ENCODE measurements around the gene BID.
"Not testable (repeated sequence)": the region's sequence is repeated elsewhere in the genome, so short reads cannot be mapped to it uniquely, and the experiment has no call there.

- TF ChIP-seq CTCF (IDR thresholded peaks at IDR 0.05; ENCODE audit: insufficient read depth, low read length); POLR2AphosphoS5 (IDR thresholded peaks at IDR 0.05; ENCODE audit: low read depth): not testable (repeated sequence)
- TF ChIP-seq, protein P1, sequence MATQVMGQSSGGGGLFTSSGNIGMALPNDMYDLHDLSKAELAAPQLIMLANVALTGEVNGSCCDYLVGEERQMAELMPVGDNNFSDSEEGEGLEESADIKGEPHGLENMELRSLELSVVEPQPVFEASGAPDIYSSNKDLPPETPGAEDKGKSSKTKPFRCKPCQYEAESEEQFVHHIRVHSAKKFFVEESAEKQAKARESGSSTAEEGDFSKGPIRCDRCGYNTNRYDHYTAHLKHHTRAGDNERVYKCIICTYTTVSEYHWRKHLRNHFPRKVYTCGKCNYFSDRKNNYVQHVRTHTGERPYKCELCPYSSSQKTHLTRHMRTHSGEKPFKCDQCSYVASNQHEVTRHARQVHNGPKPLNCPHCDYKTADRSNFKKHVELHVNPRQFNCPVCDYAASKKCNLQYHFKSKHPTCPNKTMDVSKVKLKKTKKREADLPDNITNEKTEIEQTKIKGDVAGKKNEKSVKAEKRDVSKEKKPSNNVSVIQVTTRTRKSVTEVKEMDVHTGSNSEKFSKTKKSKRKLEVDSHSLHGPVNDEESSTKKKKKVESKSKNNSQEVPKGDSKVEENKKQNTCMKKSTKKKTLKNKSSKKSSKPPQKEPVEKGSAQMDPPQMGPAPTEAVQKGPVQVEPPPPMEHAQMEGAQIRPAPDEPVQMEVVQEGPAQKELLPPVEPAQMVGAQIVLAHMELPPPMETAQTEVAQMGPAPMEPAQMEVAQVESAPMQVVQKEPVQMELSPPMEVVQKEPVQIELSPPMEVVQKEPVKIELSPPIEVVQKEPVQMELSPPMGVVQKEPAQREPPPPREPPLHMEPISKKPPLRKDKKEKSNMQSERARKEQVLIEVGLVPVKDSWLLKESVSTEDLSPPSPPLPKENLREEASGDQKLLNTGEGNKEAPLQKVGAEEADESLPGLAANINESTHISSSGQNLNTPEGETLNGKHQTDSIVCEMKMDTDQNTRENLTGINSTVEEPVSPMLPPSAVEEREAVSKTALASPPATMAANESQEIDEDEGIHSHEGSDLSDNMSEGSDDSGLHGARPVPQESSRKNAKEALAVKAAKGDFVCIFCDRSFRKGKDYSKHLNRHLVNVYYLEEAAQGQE (IDR thresholded peaks at IDR 0.05; ENCODE audit: insufficient replicate concordance, low read depth): not testable (repeated sequence)
These were observed 10.8 kb downstream of the BID start for GRCh38 chr22:17763442-17763841.
